Fibroblast of peridontal ligament (primary cell): ENCODE data around the gene ZNF415.
"Not testable (repeated sequence)": the region's sequence is repeated elsewhere in the genome, so short reads cannot be mapped to it uniquely, and the experiment has no call there.

Experiments used
- DNase-seq: peaks from one replicate; pipeline ENCODE4 v3.0.0-alpha.2; 2010; ENCODE audit errors: extremely low read depth

Gene ZNF415

GRCh38 chr19:53102756-53103233 lies 29.9 kb downstream of the ZNF415 start:
- DNase-seq = peak; percentile 23

- no peak for DNase-seq
Measured at GRCh38 chr19:53102206-53102755, 30.4 kb downstream of the ZNF415 start.

- no peak for DNase-seq
Measured at GRCh38 chr19:53101518-53101917, 31.2 kb downstream of the ZNF415 start.

GRCh38 chr19:53098570-53098969 lies 34.1 kb downstream of the ZNF415 start:
- DNase-seq = not testable (repeated sequence)

- DNase-seq = not testable (repeated sequence)
Measured at GRCh38 chr19:53096982-53097690, 35.6 kb downstream of the ZNF415 start.

- not testable (repeated sequence) for DNase-seq
Measured at GRCh38 chr19:53096579-53096978, 36.1 kb downstream of the ZNF415 start.

GRCh38 chr19:53094754-53095575 lies 37.7 kb downstream of the ZNF415 start:
- no peak for DNase-seq

GRCh38 chr19:53092723-53093122 lies 40.0 kb downstream of the ZNF415 start:
- DNase-seq = no peak

- DNase-seq = no peak
Measured at GRCh38 chr19:53091413-53092254, 41.1 kb downstream of the ZNF415 start.

GRCh38 chr19:53088091-53088490 lies 44.6 kb downstream of the ZNF415 start:
- no peak for DNase-seq

GRCh38 chr19:53086949-53087348 lies 45.8 kb downstream of the ZNF415 start:
- no peak for DNase-seq

- DNase-seq = no peak
Measured at GRCh38 chr19:53085496-53085895, 47.2 kb downstream of the ZNF415 start.

GRCh38 chr19:53082929-53083328 lies 49.8 kb downstream of the ZNF415 start:
- no peak for DNase-seq

- no peak for DNase-seq
Measured at GRCh38 chr19:53079313-53079924, 53.3 kb downstream of the ZNF415 start.

- no peak for DNase-seq
Measured at GRCh38 chr19:53078668-53079067, 54.0 kb downstream of the ZNF415 start.

- DNase-seq = peak; percentile 44
Measured at GRCh38 chr19:53076984-53077383, 55.7 kb downstream of the ZNF415 start.

- no peak for DNase-seq
Measured at GRCh38 chr19:53068834-53069233, 63.9 kb downstream of the ZNF415 start.

- DNase-seq = no peak
Measured at GRCh38 chr19:53068199-53068598, 64.5 kb downstream of the ZNF415 start.

- DNase-seq = no peak
Measured at GRCh38 chr19:53057904-53058580, 74.7 kb downstream of the ZNF415 start.
